Astrocyte (in vitro differentiated cells and primary cell): ENCODE data around the gene GFM1.
"Not testable (repeated sequence)": the region's sequence is repeated elsewhere in the genome, so short reads cannot be mapped to it uniquely, and the experiment has no call there.

Experiments
- EZH2 ChIP-seq: IDR thresholded peaks from 2 replicates; pipeline ENCODE4 v1.6.1; 2012; ENCODE audit warnings: mild to moderate bottlenecking, low read length, inconsistent platforms; ENCODE audit not compliant: insufficient read depth
- TF ChIP-seq, protein P1 (sequence below): IDR thresholded peaks from 2 replicates; pipeline ENCODE4 v1.5.1; 2011; ENCODE audit warnings: low read depth, mild to moderate bottlenecking, inconsistent platforms, low read length, moderate library complexity; ENCODE audit not compliant: insufficient read depth

GRCh38 chr3:158693866-158694456 is 49.6 kb downstream of the GFM1 start:
- TF ChIP-seq, protein P1, sequence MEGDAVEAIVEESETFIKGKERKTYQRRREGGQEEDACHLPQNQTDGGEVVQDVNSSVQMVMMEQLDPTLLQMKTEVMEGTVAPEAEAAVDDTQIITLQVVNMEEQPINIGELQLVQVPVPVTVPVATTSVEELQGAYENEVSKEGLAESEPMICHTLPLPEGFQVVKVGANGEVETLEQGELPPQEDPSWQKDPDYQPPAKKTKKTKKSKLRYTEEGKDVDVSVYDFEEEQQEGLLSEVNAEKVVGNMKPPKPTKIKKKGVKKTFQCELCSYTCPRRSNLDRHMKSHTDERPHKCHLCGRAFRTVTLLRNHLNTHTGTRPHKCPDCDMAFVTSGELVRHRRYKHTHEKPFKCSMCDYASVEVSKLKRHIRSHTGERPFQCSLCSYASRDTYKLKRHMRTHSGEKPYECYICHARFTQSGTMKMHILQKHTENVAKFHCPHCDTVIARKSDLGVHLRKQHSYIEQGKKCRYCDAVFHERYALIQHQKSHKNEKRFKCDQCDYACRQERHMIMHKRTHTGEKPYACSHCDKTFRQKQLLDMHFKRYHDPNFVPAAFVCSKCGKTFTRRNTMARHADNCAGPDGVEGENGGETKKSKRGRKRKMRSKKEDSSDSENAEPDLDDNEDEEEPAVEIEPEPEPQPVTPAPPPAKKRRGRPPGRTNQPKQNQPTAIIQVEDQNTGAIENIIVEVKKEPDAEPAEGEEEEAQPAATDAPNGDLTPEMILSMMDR: not testable (repeated sequence)
- TF ChIP-seq EZH2: not testable (repeated sequence)
